GM10847 (cell line): ENCODE data around the gene GPNMB.

Experiments used
- POLR2A ChIP-seq: IDR thresholded peaks from 2 replicates; pipeline ENCODE4 v1.6.1; 2011; ENCODE audit not compliant: insufficient read length; ENCODE audit errors: extremely low read depth

Gene GPNMB

GRCh38 chr7:23246555-23246954 is at the start of gene GPNMB:
Gene GPNMB (plus strand): TSS chr7:23246775. CDS start chr7:23246858, 83 bp downstream.
- no peak for TF ChIP-seq POLR2A

- no peak for TF ChIP-seq POLR2A
Measured at GRCh38 chr7:23200331-23200730, 46.2 kb upstream of the GPNMB start.

- TF ChIP-seq POLR2A, result no peak
Measured at GRCh38 chr7:23204241-23204640, 42.3 kb upstream of the GPNMB start.

GRCh38 chr7:23205577-23205908 is 41.0 kb upstream of the GPNMB start:
- no peak for TF ChIP-seq POLR2A

- TF ChIP-seq POLR2A, result no peak
Measured at GRCh38 chr7:23205909-23206767, 40.4 kb upstream of the GPNMB start.

- TF ChIP-seq POLR2A, result no peak
Measured at GRCh38 chr7:23207021-23207420, 39.6 kb upstream of the GPNMB start.

- no peak for TF ChIP-seq POLR2A
Measured at GRCh38 chr7:23207884-23208283, 38.7 kb upstream of the GPNMB start.

GRCh38 chr7:23208316-23208715 is 38.3 kb upstream of the GPNMB start:
- TF ChIP-seq POLR2A, result no peak

GRCh38 chr7:23210506-23210905 is 36.1 kb upstream of the GPNMB start:
- no peak for TF ChIP-seq POLR2A

GRCh38 chr7:23211589-23211988 is 35.0 kb upstream of the GPNMB start:
- TF ChIP-seq POLR2A, result no peak

- no peak for TF ChIP-seq POLR2A
Measured at GRCh38 chr7:23212395-23212794, 34.2 kb upstream of the GPNMB start.

GRCh38 chr7:23212841-23213240 is 33.7 kb upstream of the GPNMB start:
- no peak for TF ChIP-seq POLR2A

- TF ChIP-seq POLR2A, result no peak
Measured at GRCh38 chr7:23213755-23214154, 32.8 kb upstream of the GPNMB start.

- TF ChIP-seq POLR2A, result no peak
Measured at GRCh38 chr7:23214423-23214822, 32.2 kb upstream of the GPNMB start.

- no peak for TF ChIP-seq POLR2A
Measured at GRCh38 chr7:23214938-23215337, 31.6 kb upstream of the GPNMB start.

- TF ChIP-seq POLR2A, result no peak
Measured at GRCh38 chr7:23216021-23216420, 30.6 kb upstream of the GPNMB start.

GRCh38 chr7:23218196-23218595 is 28.4 kb upstream of the GPNMB start:
- TF ChIP-seq POLR2A, result no peak
